K562 (cell line): ENCODE data around the gene IQUB. TPM values are rescaled to one million over a fixed set of nuclear protein-coding genes. Genes with fewer than 3 reads are reported as not detected.

Experiments used
- ARNT ChIP-seq, 2 experiments: fragments of 450-650 bp; IDR thresholded peaks; 2 replicates each; pipeline ENCODE4 v1.6.1; 2016; ENCODE audit warnings: mild to moderate bottlenecking in 1 of 2
- FOXM1 ChIP-seq, 2 experiments: fragments of 450-650 bp in 1 of 2; sonication (generic) in 1 of 2; formaldehyde crosslinking in 1 of 2; IDR thresholded peaks; 2 replicates each; pipeline versions ENCODE4 v1.6.1 to v1.9.0; 2017 to 2022; ENCODE audit warnings: low read depth in 2 of 2, mild to moderate bottlenecking in 2 of 2, missing genetic modification reagents in 1 of 2, moderate library complexity in 1 of 2
- GATAD2A ChIP-seq: fragments of 450-650 bp; IDR thresholded peaks from 2 replicates; pipeline ENCODE4 v1.6.1; 2017
- HDGF ChIP-seq: fragments of 450-650 bp; IDR thresholded peaks from 2 replicates; pipeline ENCODE4 v1.6.1; 2016
- KDM1A ChIP-seq, 2 experiments: fragments of 450-650 bp; IDR thresholded peaks; 2 replicates each; pipeline ENCODE4 v1.6.1; 2016; ENCODE audit warnings: mild to moderate bottlenecking in 2 of 2
- RCOR1 ChIP-seq, 2 experiments: IDR thresholded peaks; 2 replicates each; pipeline ENCODE4 v1.6.1; 2012; ENCODE audit warnings: low read depth in 2 of 2, low read length in 2 of 2, borderline replicate concordance in 1 of 2, improper control_type of control experiment in 1 of 2
- SREBF1 ChIP-seq: fragments of 150-350 bp; IDR thresholded peaks from 2 replicates; pipeline ENCODE4 v1.6.1; 2014; ENCODE audit warnings: antibody characterized with exemption, low read depth, low read length, borderline replicate concordance
- ZNF609 ChIP-seq: sonication (generic); formaldehyde crosslinking; IDR thresholded peaks from 2 replicates; pipeline ENCODE4 v1.8.1; 2023; ENCODE audit warnings: missing genetic modification reagents, mild to moderate bottlenecking, borderline replicate concordance
- ZNF780A ChIP-seq: fragments of 250-450 bp; sonication (Bioruptor Pico); IDR thresholded peaks from 2 replicates; pipeline ENCODE4 v1.5.0; 2021; ENCODE audit warnings: mild to moderate bottlenecking
- polyA plus RNA-seq, 8 experiments: library from polyadenylated mRNA; depleted of rRNA in 4 of 8; stranded (reverse) in 5 of 8; unstranded in 3 of 8; fragments of >200 nt; fragmentation: Nextera tagmentation in 2 of 8; fragmentation: Illumina TruSeq in 1 of 8; extraction: Ambion mirVana in 2 of 8; extraction: Trizol in 1 of 8; gene quantifications; 2 replicates each; pipeline versions ENCODE4 v1.2.1 to v1.2.3, GENCODE V29; 2011 to 2014; ENCODE audit warnings: inconsistent platforms in 1 of 8, missing spikeins in 1 of 8
- total RNA-seq, 7 experiments: library from RNA; depleted of rRNA in 6 of 7; stranded (reverse); fragments of >200 nt in 6 of 7; fragmentation: Illumina TruSeq in 2 of 7; extraction: Trizol in 2 of 7; gene quantifications; 2 replicates each; pipeline versions ENCODE4 v1.2.1 to v1.2.3, GENCODE V29; 2011 to 2021; ENCODE audit warnings: low replicate concordance in 1 of 7
- TF ChIP-seq, protein P1 (sequence below): fragments of 250-450 bp; sonication (Bioruptor Pico); IDR thresholded peaks from 2 replicates; pipeline ENCODE4 v1.4.0; 2020
- TF ChIP-seq, protein P2 (sequence below): fragments of 250-450 bp; sonication (Bioruptor Pico); IDR thresholded peaks from 2 replicates; pipeline ENCODE4 v1.8.0; 2022; ENCODE audit warnings: moderate library complexity, mild to moderate bottlenecking, inconsistent platforms
- TF ChIP-seq, protein P3 (sequence below): sonication (generic); formaldehyde crosslinking; IDR thresholded peaks from 2 replicates; pipeline ENCODE4 v1.4.0; 2020; ENCODE audit warnings: mild to moderate bottlenecking, missing genetic modification reagents
- TF ChIP-seq, protein P4 (sequence below): fragments of 250-450 bp; sonication (Bioruptor Pico); IDR thresholded peaks from 2 replicates; pipeline ENCODE4 v1.4.0; 2020; ENCODE audit warnings: mild to moderate bottlenecking, moderate library complexity

Gene IQUB
- total and polyA plus RNA-seq, 9 of the 15 experiments (the other 6 are each of a cell fraction or from before 2014, with no cell fraction given), result 0.62 to 2.6 (median 1.4) TPM

- TF ChIP-seq ZNF609 (CRISPR knock-in tag) (no peak), SREBF1 (no peak), ZNF780A (CRISPR knock-in tag) (no peak), GATAD2A (no peak), KDM1A (IDR thresholded peaks at IDR 0.05) (peak; percentile 74 to 90), HDGF (peak; percentile 84; the same call in 1 of the 2 replicates), FOXM1 (IDR thresholded peaks at IDR 0.05; ENCODE audit: low read depth) (no peak; the same call in 1 of the 2 replicates), FOXM1 (CRISPR knock-in tag; IDR thresholded peaks at IDR 0.05; ENCODE audit: low read depth) (no peak), RCOR1 (IDR thresholded peaks at IDR 0.05; ENCODE audit: borderline replicate concordance in 1 of 2, low read depth in 2 of 2, low read length in 2 of 2) (peak in 1 of 2 experiments; percentile 64; a peak in 1 of 4 replicates), ARNT (IDR thresholded peaks at IDR 0.05) (peak in 1 of 2 experiments; percentile 52; a peak in 1 of 4 replicates)
- TF ChIP-seq, protein P1, sequence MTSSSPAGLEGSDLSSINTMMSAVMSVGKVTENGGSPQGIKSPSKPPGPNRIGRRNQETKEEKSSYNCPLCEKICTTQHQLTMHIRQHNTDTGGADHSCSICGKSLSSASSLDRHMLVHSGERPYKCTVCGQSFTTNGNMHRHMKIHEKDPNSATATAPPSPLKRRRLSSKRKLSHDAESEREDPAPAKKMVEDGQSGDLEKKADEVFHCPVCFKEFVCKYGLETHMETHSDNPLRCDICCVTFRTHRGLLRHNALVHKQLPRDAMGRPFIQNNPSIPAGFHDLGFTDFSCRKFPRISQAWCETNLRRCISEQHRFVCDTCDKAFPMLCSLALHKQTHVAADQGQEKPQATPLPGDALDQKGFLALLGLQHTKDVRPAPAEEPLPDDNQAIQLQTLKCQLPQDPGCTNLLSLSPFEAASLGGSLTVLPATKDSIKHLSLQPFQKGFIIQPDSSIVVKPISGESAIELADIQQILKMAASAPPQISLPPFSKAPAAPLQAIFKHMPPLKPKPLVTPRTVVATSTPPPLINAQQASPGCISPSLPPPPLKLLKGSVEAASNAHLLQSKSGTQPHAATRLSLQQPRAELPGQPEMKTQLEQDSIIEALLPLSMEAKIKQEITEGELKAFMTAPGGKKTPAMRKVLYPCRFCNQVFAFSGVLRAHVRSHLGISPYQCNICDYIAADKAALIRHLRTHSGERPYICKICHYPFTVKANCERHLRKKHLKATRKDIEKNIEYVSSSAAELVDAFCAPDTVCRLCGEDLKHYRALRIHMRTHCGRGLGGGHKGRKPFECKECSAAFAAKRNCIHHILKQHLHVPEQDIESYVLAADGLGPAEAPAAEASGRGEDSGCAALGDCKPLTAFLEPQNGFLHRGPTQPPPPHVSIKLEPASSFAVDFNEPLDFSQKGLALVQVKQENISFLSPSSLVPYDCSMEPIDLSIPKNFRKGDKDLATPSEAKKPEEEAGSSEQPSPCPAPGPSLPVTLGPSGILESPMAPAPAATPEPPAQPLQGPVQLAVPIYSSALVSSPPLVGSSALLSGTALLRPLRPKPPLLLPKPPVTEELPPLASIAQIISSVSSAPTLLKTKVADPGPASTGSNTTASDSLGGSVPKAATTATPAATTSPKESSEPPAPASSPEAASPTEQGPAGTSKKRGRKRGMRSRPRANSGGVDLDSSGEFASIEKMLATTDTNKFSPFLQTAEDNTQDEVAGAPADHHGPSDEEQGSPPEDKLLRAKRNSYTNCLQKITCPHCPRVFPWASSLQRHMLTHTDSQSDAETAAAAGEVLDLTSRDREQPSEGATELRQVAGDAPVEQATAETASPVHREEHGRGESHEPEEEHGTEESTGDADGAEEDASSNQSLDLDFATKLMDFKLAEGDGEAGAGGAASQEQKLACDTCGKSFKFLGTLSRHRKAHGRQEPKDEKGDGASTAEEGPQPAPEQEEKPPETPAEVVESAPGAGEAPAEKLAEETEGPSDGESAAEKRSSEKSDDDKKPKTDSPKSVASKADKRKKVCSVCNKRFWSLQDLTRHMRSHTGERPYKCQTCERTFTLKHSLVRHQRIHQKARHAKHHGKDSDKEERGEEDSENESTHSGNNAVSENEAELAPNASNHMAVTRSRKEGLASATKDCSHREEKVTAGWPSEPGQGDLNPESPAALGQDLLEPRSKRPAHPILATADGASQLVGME (CRISPR knock-in tag), result no peak
- TF ChIP-seq, protein P2, sequence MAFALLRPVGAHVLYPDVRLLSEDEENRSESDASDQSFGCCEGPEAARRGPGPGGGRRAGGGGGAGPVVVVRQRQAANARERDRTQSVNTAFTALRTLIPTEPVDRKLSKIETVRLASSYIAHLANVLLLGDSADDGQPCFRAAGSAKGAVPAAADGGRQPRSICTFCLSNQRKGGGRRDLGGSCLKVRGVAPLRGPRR (CRISPR knock-in tag), result no peak
- TF ChIP-seq, protein P3, sequence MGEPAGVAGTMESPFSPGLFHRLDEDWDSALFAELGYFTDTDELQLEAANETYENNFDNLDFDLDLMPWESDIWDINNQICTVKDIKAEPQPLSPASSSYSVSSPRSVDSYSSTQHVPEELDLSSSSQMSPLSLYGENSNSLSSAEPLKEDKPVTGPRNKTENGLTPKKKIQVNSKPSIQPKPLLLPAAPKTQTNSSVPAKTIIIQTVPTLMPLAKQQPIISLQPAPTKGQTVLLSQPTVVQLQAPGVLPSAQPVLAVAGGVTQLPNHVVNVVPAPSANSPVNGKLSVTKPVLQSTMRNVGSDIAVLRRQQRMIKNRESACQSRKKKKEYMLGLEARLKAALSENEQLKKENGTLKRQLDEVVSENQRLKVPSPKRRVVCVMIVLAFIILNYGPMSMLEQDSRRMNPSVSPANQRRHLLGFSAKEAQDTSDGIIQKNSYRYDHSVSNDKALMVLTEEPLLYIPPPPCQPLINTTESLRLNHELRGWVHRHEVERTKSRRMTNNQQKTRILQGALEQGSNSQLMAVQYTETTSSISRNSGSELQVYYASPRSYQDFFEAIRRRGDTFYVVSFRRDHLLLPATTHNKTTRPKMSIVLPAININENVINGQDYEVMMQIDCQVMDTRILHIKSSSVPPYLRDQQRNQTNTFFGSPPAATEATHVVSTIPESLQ (CRISPR knock-in tag), result no peak
- TF ChIP-seq, protein P4, sequence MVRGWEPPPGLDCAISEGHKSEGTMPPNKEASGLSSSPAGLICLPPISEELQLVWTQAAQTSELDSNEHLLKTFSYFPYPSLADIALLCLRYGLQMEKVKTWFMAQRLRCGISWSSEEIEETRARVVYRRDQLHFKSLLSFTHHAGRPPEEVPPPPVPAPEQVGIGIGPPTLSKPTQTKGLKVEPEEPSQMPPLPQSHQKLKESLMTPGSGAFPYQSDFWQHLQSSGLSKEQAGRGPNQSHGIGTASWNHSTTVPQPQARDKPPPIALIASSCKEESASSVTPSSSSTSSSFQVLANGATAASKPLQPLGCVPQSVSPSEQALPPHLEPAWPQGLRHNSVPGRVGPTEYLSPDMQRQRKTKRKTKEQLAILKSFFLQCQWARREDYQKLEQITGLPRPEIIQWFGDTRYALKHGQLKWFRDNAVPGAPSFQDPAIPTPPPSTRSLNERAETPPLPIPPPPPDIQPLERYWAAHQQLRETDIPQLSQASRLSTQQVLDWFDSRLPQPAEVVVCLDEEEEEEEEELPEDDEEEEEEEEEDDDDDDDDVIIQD (CRISPR knock-in tag), result no peak
These were observed 6.1 kb downstream of the IQUB start (continued) for GRCh38 chr7:123528265-123528664.
